ENCODE measurements around the gene ZNF280B.
"Not testable (repeated sequence)": the region's sequence is repeated elsewhere in the genome, so short reads cannot be mapped to it uniquely, and the experiment has no call there.

Gene ZNF280B

GRCh38 chr22:22462813-22463567, 45.6 kb downstream of the ZNF280B start:
- no peak for DNase-seq

DNA sequence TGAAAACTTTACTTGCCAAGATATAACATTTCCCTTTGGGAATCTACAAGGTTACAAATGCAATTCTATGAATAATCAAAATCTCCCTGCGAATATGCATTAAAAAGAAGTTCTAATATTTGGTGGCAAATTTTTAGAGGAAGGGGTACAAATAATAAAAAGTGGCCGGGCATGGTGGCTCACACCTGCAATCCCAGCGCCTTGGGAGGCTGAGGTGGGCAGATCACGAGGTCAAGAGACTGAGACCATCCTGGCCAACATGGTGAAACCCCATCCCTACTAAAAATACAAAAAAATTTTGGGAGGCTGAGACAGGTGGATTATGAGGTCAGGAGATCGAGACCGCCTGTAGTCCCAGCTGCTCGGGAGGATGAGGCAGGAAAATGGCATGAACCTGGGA, 47.0 kb downstream of the ZNF280B start:
- no peak for DNase-seq

GRCh38 chr22:22461111-22461510, 47.4 kb downstream of the ZNF280B start:
- DNase-seq, result no peak

- DNase-seq, result peak in 1 of 2 donors; percentile 9
Measured at GRCh38 chr22:22460635-22461034, 47.9 kb downstream of the ZNF280B start.

DNA sequence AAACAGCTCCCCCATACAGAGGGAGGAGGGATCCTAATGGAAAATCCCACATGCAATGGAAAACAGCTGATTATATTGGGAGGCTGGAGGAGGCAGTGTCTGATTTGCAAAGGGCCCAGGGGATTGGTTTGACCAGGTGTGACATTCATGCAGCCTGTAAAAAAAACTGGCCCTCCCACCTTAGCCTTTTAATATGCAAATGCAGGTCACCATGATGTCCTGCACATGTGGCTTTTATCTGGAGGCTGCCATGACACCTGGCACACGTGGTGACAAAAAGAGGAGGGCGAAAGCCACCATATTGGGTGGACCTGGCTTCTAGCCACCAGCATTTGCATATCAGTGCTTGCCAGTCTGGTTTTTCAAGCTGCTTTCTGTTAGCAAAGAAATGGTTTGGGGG, 48.5 kb downstream of the ZNF280B start:
- DNase-seq, result no peak

- no peak for DNase-seq
Measured at GRCh38 chr22:22458896-22459588, 49.5 kb downstream of the ZNF280B start.

GRCh38 chr22:22458387-22458786, 50.2 kb downstream of the ZNF280B start:
- DNase-seq, result no peak

GRCh38 chr22:22454997-22455396, 53.5 kb downstream of the ZNF280B start:
- DNase-seq, result no peak

DNA sequence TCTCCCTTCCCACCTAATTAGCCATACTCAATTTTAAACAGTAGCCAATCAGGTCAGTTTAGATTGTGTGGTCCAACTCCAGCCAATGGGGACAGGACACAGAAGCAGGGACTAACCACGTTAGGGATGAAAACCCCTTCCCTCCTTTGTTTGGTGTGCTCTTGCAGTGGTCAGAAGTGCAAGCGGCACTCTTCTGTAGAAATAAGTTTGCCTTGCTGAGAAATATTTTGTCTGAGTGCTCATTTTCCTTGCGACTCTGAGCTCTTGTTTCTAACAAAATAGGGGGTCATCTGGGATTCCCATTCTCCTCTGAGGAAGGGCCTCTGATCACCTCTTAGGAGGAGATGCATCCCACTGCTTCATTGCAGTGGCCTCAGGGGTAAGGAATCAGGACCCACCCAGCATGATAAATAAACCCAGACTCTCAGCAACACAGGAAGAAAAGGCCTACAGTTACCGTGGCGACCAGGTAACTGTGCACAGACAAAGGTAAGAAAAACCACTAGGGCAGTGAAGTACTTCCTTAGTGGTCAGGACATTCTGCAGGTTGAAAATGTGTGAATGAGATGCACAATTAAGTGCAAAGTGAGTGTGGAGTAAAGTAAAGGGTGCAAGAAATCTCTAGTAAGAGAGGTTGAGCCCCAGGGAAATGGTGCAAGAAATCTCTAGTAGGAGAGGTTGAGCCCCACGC, 55.4 kb downstream of the ZNF280B start:
- no peak for DNase-seq

DNA sequence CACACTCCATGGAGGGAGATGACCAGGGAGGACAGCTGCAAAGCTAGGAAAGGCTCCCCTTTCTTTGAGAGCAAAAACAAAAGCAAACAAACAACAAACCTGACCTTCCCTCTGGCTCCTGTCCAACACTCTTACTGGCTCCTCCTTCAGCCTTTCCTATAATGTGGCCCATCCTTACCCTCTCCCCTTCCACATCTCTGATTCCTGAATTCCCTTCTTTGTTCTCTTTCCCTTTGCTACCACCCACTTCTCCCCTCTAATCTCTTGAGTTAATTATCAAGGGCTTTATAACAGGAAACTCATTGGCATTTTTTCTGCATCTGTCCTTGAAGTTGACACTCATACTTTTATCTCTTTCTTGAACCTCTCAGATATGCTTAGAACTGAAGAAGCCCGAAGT, 56.3 kb downstream of the ZNF280B start:
- DNase-seq, result no peak

GRCh38 chr22:22450343-22450839, 58.2 kb downstream of the ZNF280B start:
- DNase-seq, result peak in 1 of 2 donors; percentile 50

- DNase-seq, result no peak
Measured at GRCh38 chr22:22449819-22450218, 58.7 kb downstream of the ZNF280B start.

- DNase-seq, result no peak
Measured at GRCh38 chr22:22446517-22446916, 62.0 kb downstream of the ZNF280B start.

GRCh38 chr22:22444007-22444589, 64.4 kb downstream of the ZNF280B start:
- not testable (repeated sequence) for DNase-seq

GRCh38 chr22:22442928-22443709, 65.4 kb downstream of the ZNF280B start:
- no peak for DNase-seq

DNA sequence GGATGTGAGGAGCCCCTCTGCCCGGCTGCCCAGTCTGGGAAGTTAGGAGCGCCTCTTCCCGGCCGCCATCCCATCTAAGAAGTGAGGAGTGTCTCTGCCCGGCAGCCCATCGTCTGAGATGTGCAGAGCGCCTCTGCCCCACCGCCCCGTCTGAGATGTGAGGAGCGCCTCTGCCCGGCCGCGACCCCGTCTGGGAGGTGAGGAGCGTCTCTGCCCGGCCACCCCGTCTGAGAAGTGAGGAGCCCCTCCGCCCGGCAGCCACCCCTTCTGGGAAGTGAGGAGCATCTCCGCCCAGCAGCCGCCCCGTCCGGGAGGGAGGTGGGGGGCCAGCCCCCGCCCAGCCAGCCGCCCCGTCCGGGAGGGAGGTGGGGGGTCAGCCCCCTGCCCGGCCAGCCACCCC, 66.9 kb downstream of the ZNF280B start:
- not testable (repeated sequence) for DNase-seq

DNA sequence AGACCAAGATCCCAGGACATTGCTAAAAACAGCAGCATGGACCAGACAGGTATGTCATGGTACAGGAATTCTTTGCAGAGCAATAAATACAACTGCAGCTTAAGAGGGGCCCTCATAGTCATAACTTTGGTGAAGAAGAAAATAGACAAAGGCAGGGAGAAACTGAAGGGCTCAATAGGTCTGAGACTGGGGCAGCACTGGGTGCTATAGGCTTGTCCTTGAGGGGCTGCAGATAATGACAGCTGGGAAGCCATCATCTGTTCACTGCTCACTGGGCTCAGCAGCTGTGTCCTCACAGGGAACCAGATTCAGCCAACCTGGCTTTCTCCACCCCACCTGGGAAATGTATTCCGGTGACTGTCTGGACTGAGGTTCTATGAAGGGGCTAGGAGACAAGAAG, 68.4 kb downstream of the ZNF280B start:
- no peak for DNase-seq

Measured in CD4-positive, alpha-beta T cell treated with Interleukin-1 beta for 1 hour (primary cell).